HCT116 (cell line): Measurements from ENCODE around the gene APOBEC3B. TPM values are rescaled to one million over a fixed set of nuclear protein-coding genes. Genes with fewer than 3 reads are reported as not detected.
"Not testable (repeated sequence)": the region's sequence is repeated elsewhere in the genome, so short reads cannot be mapped to it uniquely, and the experiment has no call there.

Experiments
- ATAC-seq: fragments of 200-7000 bp; cut with Tn5 transposase; 2 replicates; pipeline ENCODE4 v1.9.1; 2020; ENCODE audit warnings: mild to moderate bottlenecking, moderate library complexity
- BruUV-seq: library from RNA; stranded (reverse); fragments of 400-500 nt; replicated peaks from 2 replicates; lab custom pipeline; 2021; lab: Mats Ljungman, UMichigan
- CTCF ChIA-PET: fragments of 300-600 bp; sonication (Branson Sonifier 250); formaldehyde crosslinking; loops from one replicate; lab custom pipeline; 2021; ENCODE audit warnings: antibody characterized with exemption; lab: Charles Lee
- POLR2A ChIA-PET: fragments of 300-600, 350-600 bp; sonication (Branson Sonifier 250); formaldehyde crosslinking; loops from one replicate; lab custom pipeline; 2021; ENCODE audit warnings: antibody characterized with exemption; lab: Charles Lee
- RAD21 ChIA-PET, 2 experiments: fragments of 300-600 bp; sonication (Branson Sonifier 250); formaldehyde crosslinking; loops; one replicate each; lab custom pipeline; 2023; ENCODE audit warnings: low total read pairs in 2 of 2; ENCODE audit not compliant: uncharacterized antibody in 2 of 2, unreplicated experiment in 2 of 2, low non-redundant PET in 1 of 2; lab: Charles Lee
- DNase-seq: peaks from one replicate; pipeline ENCODE4 v3.0.0-alpha.2; 2010; ENCODE audit warnings: low read depth, low spot score
- H2AFZ ChIP-seq: fragments of 200-600 bp; shearing (Covaris generic), sonication (generic); 2 replicates; pipeline ENCODE4 v1.6.1; 2017; ENCODE audit warnings: low read depth, mixed run types, mixed read lengths, antibody characterized with exemption, low read length; ENCODE audit not compliant: poor library complexity, severe bottlenecking
- H3K27ac ChIP-seq: 2 replicates; pipeline ENCODE4 v1.5.1; 2012; ENCODE audit warnings: low read depth, low read length
- H3K27me3 ChIP-seq: fragments of 200-600 bp; sonication (generic); 2 replicates; pipeline ENCODE4 v1.6.1; 2016; ENCODE audit warnings: mixed run types, low read length, mixed read lengths; ENCODE audit not compliant: insufficient read depth
- H3K36me3 ChIP-seq, 2 experiments: fragments of 200-500 bp in 1 of 2; fragments of 200-600 bp in 1 of 2; sonication (Bioruptor generic) in 1 of 2; sonication (generic) in 1 of 2; 2 replicates each; pipeline versions ENCODE4 v1.5.1 to v1.6.1; 2014 to 2016; ENCODE audit warnings: low read length in 2 of 2, inconsistent platforms in 1 of 2, mixed read lengths in 1 of 2, mixed run types in 1 of 2; ENCODE audit not compliant: insufficient read depth in 2 of 2, control insufficient read depth in 1 of 2
- H3K4me1 ChIP-seq, 2 experiments: fragments of 200-600 bp in 1 of 2; sonication (generic) in 1 of 2; 2 replicates each; pipeline versions ENCODE4 v1.5.1 to v1.6.1; 2012 to 2017; ENCODE audit warnings: low read length in 2 of 2, inconsistent platforms in 1 of 2, mild to moderate bottlenecking in 1 of 2, mixed read lengths in 1 of 2, mixed run types in 1 of 2, moderate library complexity in 1 of 2; ENCODE audit not compliant: insufficient read depth in 2 of 2, control insufficient read depth in 1 of 2
- H3K4me2 ChIP-seq: fragments of 200-600 bp; sonication (generic); 2 replicates; pipeline ENCODE4 v1.6.1; 2017; ENCODE audit warnings: mixed run types, low read length, mixed read lengths
- H3K4me3 ChIP-seq, 2 experiments: fragments of 200-600 bp in 1 of 2; sonication (generic) in 1 of 2; replicated peaks in 1 of 2; 2 replicates each; pipeline ENCODE4 v1.5.1; 2011 to 2016; ENCODE audit warnings: low read length in 2 of 2, control low read depth in 1 of 2, low read depth in 1 of 2, mild to moderate bottlenecking in 1 of 2, mixed read lengths in 1 of 2, mixed run types in 1 of 2
- H3K79me2 ChIP-seq: fragments of 200-600 bp; sonication (generic); 2 replicates; pipeline ENCODE4 v1.6.1; 2017; ENCODE audit warnings: mild to moderate bottlenecking, mixed run types, low read length, moderate library complexity, mixed read lengths; ENCODE audit not compliant: insufficient read depth
- H3K9ac ChIP-seq: fragments of 200-600 bp; sonication (generic); 2 replicates; pipeline ENCODE4 v1.6.1; 2016; ENCODE audit warnings: low read length, mixed read lengths
- H3K9me2 ChIP-seq: fragments of 200-600 bp; sonication (generic), shearing (Covaris generic); 2 replicates; pipeline ENCODE4 v1.6.1; 2017; ENCODE audit warnings: mixed run types, mild to moderate bottlenecking, moderate library complexity; ENCODE audit not compliant: insufficient read depth
- H3K9me3 ChIP-seq, 2 experiments: fragments of 200-500 bp in 1 of 2; fragments of 200-600 bp in 1 of 2; sonication (Bioruptor generic) in 1 of 2; sonication (generic) in 1 of 2; 2 replicates each; pipeline ENCODE4 v1.6.1; 2014 to 2017; ENCODE audit warnings: low read length in 2 of 2, mixed read lengths in 2 of 2, inconsistent platforms in 1 of 2, low read depth in 1 of 2, mild to moderate bottlenecking in 1 of 2, mixed run types in 1 of 2, moderate library complexity in 1 of 2; ENCODE audit not compliant: control insufficient read depth in 1 of 2, insufficient read depth in 1 of 2
- H4K20me1 ChIP-seq: fragments of 200-600 bp; sonication (generic), shearing (Covaris generic); 2 replicates; pipeline ENCODE4 v1.6.1; 2017; ENCODE audit warnings: mixed run types, mild to moderate bottlenecking, moderate library complexity; ENCODE audit not compliant: insufficient read depth
- EGR1 ChIP-seq: IDR thresholded peaks from 2 replicates; pipeline ENCODE4 v1.6.1; 2012; ENCODE audit warnings: low read depth
- ELF1 ChIP-seq: IDR thresholded peaks from 2 replicates; pipeline ENCODE4 v1.6.1; 2012; ENCODE audit warnings: low read depth, borderline replicate concordance
- EZH2 ChIP-seq: fragments of 200-600 bp; sonication (generic); IDR thresholded peaks from 2 replicates; pipeline ENCODE4 v1.6.1; 2017; ENCODE audit warnings: antibody characterized with exemption, mixed run types
- EZH2phosphoT487 ChIP-seq: fragments of 200-600 bp; IDR thresholded peaks from 2 replicates; pipeline ENCODE4 v1.6.1; 2018; ENCODE audit warnings: antibody characterized with exemption, borderline replicate concordance
- FOSL1 ChIP-seq: IDR thresholded peaks from 2 replicates; pipeline ENCODE4 v1.6.1; 2012; ENCODE audit warnings: low read depth
- JUND ChIP-seq: IDR thresholded peaks from 2 replicates; pipeline ENCODE4 v1.6.1; 2012
- POLR2A ChIP-seq: IDR thresholded peaks from 2 replicates; pipeline ENCODE4 v1.7.0; 2011; ENCODE audit warnings: borderline replicate concordance; ENCODE audit not compliant: insufficient read depth, insufficient read length; ENCODE audit errors: extremely low read depth
- POLR2AphosphoS5 ChIP-seq: IDR thresholded peaks from 2 replicates; pipeline ENCODE4 v1.6.1; 2011; ENCODE audit warnings: mild to moderate bottlenecking, low read depth, low read length, moderate library complexity
- RAD21 ChIP-seq: IDR thresholded peaks from 2 replicates; pipeline ENCODE4 v1.6.1; 2012; ENCODE audit warnings: low read depth, mild to moderate bottlenecking
- REST ChIP-seq: IDR thresholded peaks from 2 replicates; pipeline ENCODE4 v1.6.1; 2012; ENCODE audit warnings: low read depth
- SIN3A ChIP-seq: IDR thresholded peaks from 2 replicates; pipeline ENCODE4 v1.6.1; 2012; ENCODE audit warnings: low read depth
- SP1 ChIP-seq: IDR thresholded peaks from 2 replicates; pipeline ENCODE4 v1.6.1; 2012; ENCODE audit warnings: low read depth
- SRF ChIP-seq: IDR thresholded peaks from 2 replicates; pipeline ENCODE4 v1.6.1; 2012; ENCODE audit warnings: low read depth
- ZBTB33 ChIP-seq: IDR thresholded peaks from 2 replicates; pipeline ENCODE4 v1.6.1; 2011; ENCODE audit warnings: mild to moderate bottlenecking, low read length, moderate library complexity; ENCODE audit not compliant: insufficient replicate concordance; ENCODE audit errors: extremely low read depth
- ZFX ChIP-seq: fragments of 450-650 bp; IDR thresholded peaks from 2 replicates; pipeline ENCODE4 v1.6.1; 2017
- ZNF274 ChIP-seq: fragments of 200-500 bp; sonication (Bioruptor generic); IDR thresholded peaks from 2 replicates; pipeline ENCODE4 v1.6.1; 2014; ENCODE audit warnings: mild to moderate bottlenecking, low read depth, low read length, inconsistent platforms
- intact Hi-C: fragments of 100-400 bp; cut with micrococcal nuclease; formaldehyde crosslinking; loops from 2 replicates; pipeline ENCODE4 v1.10.0; 2022
- total RNA-seq: library from RNA; stranded (reverse); gene quantifications from one replicate; pipeline ENCODE4 v1.2.1, GENCODE V29; 2021; ENCODE audit not compliant: unreplicated experiment

The APOBEC3B gene
- total RNA-seq, 1 experiment from 2014 or later = 10.3 TPM

GRCh38 chr22:39012533-39013511 is 30.7 kb downstream of the APOBEC3B start:
- Histone ChIP-seq H2AFZ (no peak overlapping the region), H3K9me3 (no peaks in the 10 kb centered on the region), H4K20me1 (no peaks in the 10 kb centered on the region), H3K9ac (no peak overlapping the region), H3K27me3 (no peaks in the 10 kb centered on the region), H3K4me2 (no peak overlapping the region), H3K9me2 (no peaks in the 10 kb centered on the region), H3K4me3 (no peak overlapping the region), H3K4me1 (peaks cover 3 to 22% of the 10 kb centered on the region in 2 experiments; a peak in 3 of 4 replicates), H3K27ac (no peak overlapping the region), H3K79me2 (peaks cover 11% of the 10 kb centered on the region), H3K36me3 (no peaks in the 10 kb centered on the region)
- ChIA-PET CTCF (no interaction called here), POLR2A (no interaction called here), RAD21 (no interaction called here)
- no TSS peak for BruUV-seq
- TF ChIP-seq ELF1 (no peak), SIN3A (no peak), ZNF274 (no peak), EZH2 (no peak), JUND (no peak), POLR2AphosphoS5 (no peak), REST (no peak), RAD21 (no peak), EGR1 (no peak), ZBTB33 (no peak), POLR2A (no peak), ZFX (no peak), SRF (no peak), SP1 (no peak), FOSL1 (no peak), EZH2phosphoT487 (no peak)
- intact Hi-C loops = no loop called here
- DNase-seq (no peak), ATAC-seq (no peak)

GRCh38 chr22:39013561-39013941 is 31.4 kb downstream of the APOBEC3B start:
- Histone ChIP-seq H3K4me3 (peak overlapping the region; percentile 71 to 75; a peak in 3 of 4 replicates), H3K27ac (peak overlapping the region; percentile 74), H3K4me2 (peak overlapping the region; percentile 91), H3K79me2 (peaks cover 11% of the 10 kb centered on the region), H3K9ac (peak overlapping the region; percentile 73), H3K4me1 (peaks cover 3 to 22% of the 10 kb centered on the region in 2 experiments; a peak in 3 of 4 replicates)
- H2AFZ ChIP-seq, intact Hi-C loops, H3K9me3 ChIP-seq, CTCF ChIA-PET, POLR2A ChIA-PET, H3K27me3 ChIP-seq, H4K20me1 ChIP-seq, DNase-seq, H3K36me3 ChIP-seq, BruUV-seq, H3K9me2 ChIP-seq, RAD21 ChIA-PET: not testable (repeated sequence)
- peak; percentile 19 for ATAC-seq
